ENCODE data around the gene ELAVL2.

The ELAVL2 gene

DNA sequence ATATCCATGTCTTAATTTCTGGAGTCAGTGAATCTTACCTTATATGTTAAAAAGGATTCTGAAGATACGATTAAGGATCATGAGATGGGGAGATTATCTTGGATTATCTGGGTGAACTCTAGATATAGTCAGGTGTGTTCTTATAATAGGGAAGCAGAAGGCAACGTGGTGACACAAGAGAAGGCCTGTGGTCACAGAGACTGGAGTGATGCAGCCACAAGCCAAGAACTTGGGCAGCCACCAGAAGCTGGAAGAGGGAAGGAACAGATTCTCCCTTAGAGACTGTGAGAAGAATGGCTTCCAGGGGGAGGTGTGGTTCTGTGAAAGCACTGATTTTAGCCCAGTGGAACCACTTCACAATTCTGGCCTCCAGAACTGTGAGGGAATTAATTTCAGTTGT lies 177.4 kb downstream of the ELAVL2 start:
- Histone ChIP-seq H3K9ac (ENCODE audit: low read length) (no peak overlapping the region), H2AFZ (ENCODE audit: insufficient read depth, low read length, poor library complexity) (no peak overlapping the region), H3K27me3 (ENCODE audit: insufficient read depth, low read length) (no peaks in the 10 kb centered on the region), H3K79me1 (ENCODE audit: low read length) (no peaks in the 10 kb centered on the region), H3K18ac (ENCODE audit: low read length) (no peak overlapping the region), H3K36me3 (ENCODE audit: control insufficient read depth in 1 of 2, insufficient read depth in 2 of 2, low read length in 2 of 2) (peaks cover 11 to 21% of the 10 kb centered on the region in 2 experiments), H3K4me3 (ENCODE audit: low read depth, low read length) (no peak overlapping the region), H2BK5ac (ENCODE audit: low read depth, low read length, poor library complexity) (no peak overlapping the region), H3K23ac (ENCODE audit: low read length) (no peak overlapping the region), H4K8ac (ENCODE audit: low read depth, low read length) (no peak overlapping the region), H3K27ac (ENCODE audit: low read depth, low read length) (no peak overlapping the region), H3K9me3 (ENCODE audit: insufficient read depth, low read depth, low read length) (no peaks in the 10 kb centered on the region), H3K14ac (ENCODE audit: low read length) (no peak overlapping the region), H2BK120ac (ENCODE audit: insufficient read depth, low read length, poor library complexity) (no peak overlapping the region), H4K12ac (ENCODE audit: low read depth, low read length) (no peak overlapping the region), H3K4me1 (ENCODE audit: control insufficient read depth in 1 of 2, insufficient read depth in 2 of 2, low read length in 2 of 2) (peaks cover 2 to 3% of the 10 kb centered on the region in 2 experiments), H3K79me2 (ENCODE audit: control insufficient read depth, insufficient read depth, low read length, poor library complexity) (no peaks in the 10 kb centered on the region), H3K4ac (ENCODE audit: low read depth, low read length) (no peak overlapping the region), H4K91ac (ENCODE audit: low read depth, low read length) (no peak overlapping the region), H2AK5ac (ENCODE audit: low read length) (no peak overlapping the region), H3K4me2 (ENCODE audit: low read length) (no peak overlapping the region), H2BK12ac (ENCODE audit: low read length) (no peak overlapping the region)
- no peak for DNase-seq
- WGBS (ENCODE audit: extremely low coverage, insufficient coverage, insufficient read length): no CpG with 5 or more reads among the region's 2 CpGs

DNA sequence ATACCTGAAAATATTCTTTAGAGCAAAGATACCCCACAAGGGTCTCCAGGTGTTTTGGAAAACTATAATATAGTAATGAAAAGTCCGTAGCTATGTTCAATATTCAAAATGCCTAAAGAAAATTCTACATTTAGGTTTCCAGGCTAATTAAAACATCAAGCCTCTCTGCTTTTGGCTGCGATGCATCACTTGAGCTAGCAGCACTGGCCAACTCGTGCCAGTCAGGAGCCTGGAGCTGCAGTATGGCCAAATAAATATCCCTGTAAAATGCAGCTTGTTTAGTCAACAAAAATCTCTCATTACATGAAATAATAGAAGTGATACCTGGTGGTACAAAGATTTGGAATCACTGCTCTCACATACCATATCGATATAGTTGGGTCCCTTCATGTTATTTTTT lies 181.1 kb downstream of the ELAVL2 start:
- Histone ChIP-seq H3K4me2 (ENCODE audit: low read length) (no peak overlapping the region), H4K91ac (ENCODE audit: low read depth, low read length) (no peak overlapping the region), H3K79me1 (ENCODE audit: low read length) (no peaks in the 10 kb centered on the region), H3K27ac (ENCODE audit: low read depth, low read length) (no peak overlapping the region), H3K79me2 (ENCODE audit: control insufficient read depth, insufficient read depth, low read length, poor library complexity) (no peaks in the 10 kb centered on the region), H3K18ac (ENCODE audit: low read length) (no peak overlapping the region), H3K14ac (ENCODE audit: low read length) (no peak overlapping the region), H2BK5ac (ENCODE audit: low read depth, low read length, poor library complexity) (no peak overlapping the region), H2BK12ac (ENCODE audit: low read length) (no peak overlapping the region), H2BK120ac (ENCODE audit: insufficient read depth, low read length, poor library complexity) (no peak overlapping the region), H2AK5ac (ENCODE audit: low read length) (no peak overlapping the region), H3K27me3 (ENCODE audit: insufficient read depth, low read length) (no peaks in the 10 kb centered on the region), H3K36me3 (ENCODE audit: control insufficient read depth in 1 of 2, insufficient read depth in 2 of 2, low read length in 2 of 2) (peaks cover 5 to 12% of the 10 kb centered on the region in 2 experiments), H4K12ac (ENCODE audit: low read depth, low read length) (no peak overlapping the region), H3K4ac (ENCODE audit: low read depth, low read length) (no peak overlapping the region), H3K4me3 (ENCODE audit: low read depth, low read length) (no peak overlapping the region), H4K8ac (ENCODE audit: low read depth, low read length) (no peak overlapping the region), H3K4me1 (ENCODE audit: control insufficient read depth in 1 of 2, insufficient read depth in 2 of 2, low read length in 2 of 2) (no peaks in the 10 kb centered on the region), H2AFZ (ENCODE audit: insufficient read depth, low read length, poor library complexity) (no peak overlapping the region), H3K9me3 (ENCODE audit: insufficient read depth, low read depth, low read length) (no peaks in the 10 kb centered on the region), H3K23ac (ENCODE audit: low read length) (no peak overlapping the region), H3K9ac (ENCODE audit: low read length) (no peak overlapping the region)
- no CpG with 5 or more reads among the region's 4 CpGs for WGBS (ENCODE audit: extremely low coverage, insufficient coverage, insufficient read length)
- DNase-seq: no peak

DNA sequence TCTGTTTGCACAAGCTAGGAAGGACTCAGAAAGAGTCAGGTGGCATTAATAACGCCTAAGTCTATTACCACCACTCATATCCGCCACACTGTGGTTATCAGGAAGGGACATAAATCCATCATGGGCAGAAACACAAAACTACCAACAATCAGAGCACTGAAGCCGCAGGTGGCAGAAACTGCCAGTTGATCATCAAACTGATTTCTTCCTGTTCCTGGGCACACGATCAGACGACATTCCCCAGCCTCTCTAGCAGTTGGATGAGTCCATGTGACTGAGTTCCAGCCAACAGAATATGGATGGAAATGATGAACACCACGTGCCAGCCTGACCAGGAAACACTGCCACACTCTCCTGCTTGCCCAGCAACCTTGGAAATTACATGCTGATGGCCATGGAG lies 181.7 kb downstream of the ELAVL2 start:
- H3K27ac ChIP-seq (ENCODE audit: low read depth, low read length): no peak overlapping the region
- no peak overlapping the region for H3K23ac ChIP-seq (ENCODE audit: low read length)
- DNase-seq: no peak
- no peaks in the 10 kb centered on the region for H3K9me3 ChIP-seq (ENCODE audit: insufficient read depth, low read depth, low read length)
- H3K4me3 ChIP-seq (ENCODE audit: low read depth, low read length): no peak overlapping the region
- H3K36me3 ChIP-seq (ENCODE audit: control insufficient read depth in 1 of 2, insufficient read depth in 2 of 2, low read length in 2 of 2): peaks cover 5 to 12% of the 10 kb centered on the region in 2 experiments
- no peaks in the 10 kb centered on the region for H3K4me1 ChIP-seq (ENCODE audit: control insufficient read depth in 1 of 2, insufficient read depth in 2 of 2, low read length in 2 of 2)
- H2AK5ac ChIP-seq (ENCODE audit: low read length): peak overlapping the region; percentile 18
- H2BK5ac ChIP-seq (ENCODE audit: low read depth, low read length, poor library complexity): peak overlapping the region; percentile 12
- H2AFZ ChIP-seq (ENCODE audit: insufficient read depth, low read length, poor library complexity): no peak overlapping the region
- H3K4ac ChIP-seq (ENCODE audit: low read depth, low read length): no peak overlapping the region
- H4K91ac ChIP-seq (ENCODE audit: low read depth, low read length): no peak overlapping the region
- no peak overlapping the region for H3K4me2 ChIP-seq (ENCODE audit: low read length)
- H3K18ac ChIP-seq (ENCODE audit: low read length): no peak overlapping the region
- no peak overlapping the region for H3K14ac ChIP-seq (ENCODE audit: low read length)
- no peak overlapping the region for H2BK120ac ChIP-seq (ENCODE audit: insufficient read depth, low read length, poor library complexity)
- no peak overlapping the region for H4K8ac ChIP-seq (ENCODE audit: low read depth, low read length)
- no peaks in the 10 kb centered on the region for H3K79me1 ChIP-seq (ENCODE audit: low read length)
- no peaks in the 10 kb centered on the region for H3K27me3 ChIP-seq (ENCODE audit: insufficient read depth, low read length)
- H3K79me2 ChIP-seq (ENCODE audit: control insufficient read depth, insufficient read depth, low read length, poor library complexity): no peaks in the 10 kb centered on the region
- H4K12ac ChIP-seq (ENCODE audit: low read depth, low read length): no peak overlapping the region
- H2BK12ac ChIP-seq (ENCODE audit: low read length): peak overlapping the region; percentile 6
- no CpG with 5 or more reads among the region's 6 CpGs for WGBS (ENCODE audit: extremely low coverage, insufficient coverage, insufficient read length)
- no peak overlapping the region for H3K9ac ChIP-seq (ENCODE audit: low read length)

DNA sequence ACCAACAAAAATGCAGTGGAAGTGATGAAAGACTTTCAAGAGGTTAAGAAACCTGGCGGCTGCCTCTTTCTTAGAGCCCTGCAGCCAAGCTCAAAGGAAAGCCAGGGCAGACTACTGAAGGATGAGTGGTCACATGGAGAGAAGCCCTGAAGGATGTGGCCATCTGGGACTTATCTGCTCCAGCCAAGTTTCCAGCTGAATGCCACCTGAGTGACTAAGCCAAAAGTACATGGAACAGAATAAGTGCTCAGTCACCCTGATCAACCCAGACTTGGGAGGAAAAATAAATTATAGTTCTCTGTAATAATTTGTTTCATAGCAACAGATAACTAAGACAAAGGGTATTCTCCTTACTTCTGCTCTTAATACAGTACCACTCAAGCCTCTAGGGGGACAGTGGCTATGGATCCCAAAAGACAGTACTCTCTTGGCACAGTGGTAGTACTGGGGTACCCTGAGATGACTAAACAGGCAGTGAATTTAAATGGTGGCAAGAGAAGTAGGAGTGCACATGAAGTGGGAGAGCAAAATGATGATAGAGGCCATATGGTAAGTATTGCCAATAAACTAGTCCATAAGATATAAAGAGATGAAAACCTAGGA lies 182.3 kb downstream of the ELAVL2 start:
- no CpG with 5 or more reads among the region's 1 CpG for WGBS (ENCODE audit: extremely low coverage, insufficient coverage, insufficient read length)
- Histone ChIP-seq H4K91ac (ENCODE audit: low read depth, low read length) (no peak overlapping the region), H3K27ac (ENCODE audit: low read depth, low read length) (no peak overlapping the region), H2BK120ac (ENCODE audit: insufficient read depth, low read length, poor library complexity) (no peak overlapping the region), H3K36me3 (ENCODE audit: control insufficient read depth in 1 of 2, insufficient read depth in 2 of 2, low read length in 2 of 2) (peaks cover 3 to 9% of the 10 kb centered on the region in 2 experiments), H3K18ac (ENCODE audit: low read length) (no peak overlapping the region), H2AK5ac (ENCODE audit: low read length) (no peak overlapping the region), H3K79me1 (ENCODE audit: low read length) (no peaks in the 10 kb centered on the region), H3K4me2 (ENCODE audit: low read length) (no peak overlapping the region), H3K14ac (ENCODE audit: low read length) (no peak overlapping the region), H2AFZ (ENCODE audit: insufficient read depth, low read length, poor library complexity) (no peak overlapping the region), H3K27me3 (ENCODE audit: insufficient read depth, low read length) (no peaks in the 10 kb centered on the region), H2BK5ac (ENCODE audit: low read depth, low read length, poor library complexity) (no peak overlapping the region), H3K9ac (ENCODE audit: low read length) (no peak overlapping the region), H3K79me2 (ENCODE audit: control insufficient read depth, insufficient read depth, low read length, poor library complexity) (no peaks in the 10 kb centered on the region), H3K4me3 (ENCODE audit: low read depth, low read length) (no peak overlapping the region), H4K12ac (ENCODE audit: low read depth, low read length) (no peak overlapping the region), H3K23ac (ENCODE audit: low read length) (no peak overlapping the region), H3K4ac (ENCODE audit: low read depth, low read length) (no peak overlapping the region), H2BK12ac (ENCODE audit: low read length) (no peak overlapping the region), H3K4me1 (ENCODE audit: control insufficient read depth in 1 of 2, insufficient read depth in 2 of 2, low read length in 2 of 2) (no peaks in the 10 kb centered on the region), H4K8ac (ENCODE audit: low read depth, low read length) (no peak overlapping the region), H3K9me3 (ENCODE audit: insufficient read depth, low read depth, low read length) (no peaks in the 10 kb centered on the region)
- peak in 1 of 2 donors; percentile 8 for DNase-seq
